Raji (cell line): ENCODE measurements around the gene DNM1.
A peak's percentile ranks its signal among the peaks of the same experiment; 100 is the strongest.

ENCODE experiments used
- POLR2A ChIP-seq: IDR thresholded peaks from 2 replicates; pipeline ENCODE4 v1.6.1; 2011; ENCODE audit warnings: low read depth, low read length, control low read depth; ENCODE audit not compliant: insufficient read depth

The DNM1 gene

GRCh38 chr9:128260340-128260739 lies 57.2 kb downstream of the DNM1 start:
- no peak for TF ChIP-seq POLR2A

- no peak for TF ChIP-seq POLR2A
Observed at GRCh38 chr9:128262687-128263086, 59.5 kb downstream of the DNM1 start.

- TF ChIP-seq POLR2A, result no peak
Observed at GRCh38 chr9:128265348-128265847, 62.2 kb downstream of the DNM1 start.

GRCh38 chr9:128266868-128267590 lies 63.9 kb downstream of the DNM1 start:
- no peak for TF ChIP-seq POLR2A

GRCh38 chr9:128271112-128271511 lies 67.9 kb downstream of the DNM1 start:
- no peak for TF ChIP-seq POLR2A

- no peak for TF ChIP-seq POLR2A
Observed at GRCh38 chr9:128271512-128271911, 68.3 kb downstream of the DNM1 start.

GRCh38 chr9:128274245-128274644 lies 71.1 kb downstream of the DNM1 start:
- no peak for TF ChIP-seq POLR2A

GRCh38 chr9:128275198-128276007 lies 72.2 kb downstream of the DNM1 start, which contains the start of gene GOLGA2:
Gene GOLGA2, minus strand, starts transcription at chr9:128276007. Its CDS starts 31 bp downstream, at chr9:128275976.
- TF ChIP-seq POLR2A, result no peak

- TF ChIP-seq POLR2A, result peak; percentile 99
Observed at GRCh38 chr9:128276008-128276573, 72.9 kb downstream of the DNM1 start, which contains the start of gene SWI5. Gene SWI5, plus strand, starts transcription at chr9:128276276.

GRCh38 chr9:128276574-128277270 lies 73.5 kb downstream of the DNM1 start:
- no peak for TF ChIP-seq POLR2A

- no peak for TF ChIP-seq POLR2A
Observed at GRCh38 chr9:128280084-128280622, 77.0 kb downstream of the DNM1 start.

GRCh38 chr9:128282500-128282899 lies 79.3 kb downstream of the DNM1 start:
- TF ChIP-seq POLR2A, result no peak

GRCh38 chr9:128285033-128285784 lies 82.0 kb downstream of the DNM1 start:
- TF ChIP-seq POLR2A, result no peak

- TF ChIP-seq POLR2A, result no peak
Observed at GRCh38 chr9:128286440-128286839, 83.3 kb downstream of the DNM1 start.
